B cell (primary cell): ENCODE results near the gene RPP30. TPM values are rescaled to one million over a fixed set of nuclear protein-coding genes. Genes with fewer than 3 reads are reported as not detected.

Experiments
- ATAC-seq: fragments of 200-7000 bp; cut with Tn5 transposase; one replicate; pipeline ENCODE4 v1.10.0; 2021; ENCODE audit warnings: low read depth, mild to moderate bottlenecking, moderate number of reproducible peaks, moderate library complexity
- CTCF ChIA-PET: fragments of 350-600 bp; sonication (Branson Sonifier 250); formaldehyde crosslinking; loops from one replicate; lab custom pipeline; 2021; ENCODE audit warnings: antibody characterized with exemption, inconsistent platforms; lab: Charles Lee
- POLR2A ChIA-PET: fragments of 350-600 bp; sonication (Branson Sonifier 250); formaldehyde crosslinking; loops from one replicate; lab custom pipeline; 2021; ENCODE audit warnings: antibody characterized with exemption; lab: Charles Lee
- DNase-seq: peaks from one replicate; pipeline ENCODE4 v3.0.0; 2013
- H2AFZ ChIP-seq: 2 replicates; pipeline ENCODE4 v1.6.1; 2012; ENCODE audit warnings: mild to moderate bottlenecking, low read depth, low read length; ENCODE audit not compliant: insufficient read depth, poor library complexity, severe bottlenecking
- H3K27ac ChIP-seq, 2 donors: 1 replicate in 1 of 2; 2 replicates in 1 of 2; pipeline ENCODE4 v1.5.1; 2012 to 2013; ENCODE audit warnings: low read length in 2 of 2, mild to moderate bottlenecking in 2 of 2, moderate library complexity in 1 of 2
- H3K27me3 ChIP-seq, 4 experiments: fragments of 200-600 bp in 1 of 4; sonication (generic) in 1 of 4; replicated peaks in 1 of 4; 1 replicate in 2 of 4; 2 replicates in 2 of 4; pipeline versions ENCODE4 v1.6.1 to v1.7.0; 2013 to 2016; ENCODE audit warnings: low read length in 3 of 4, mild to moderate bottlenecking in 2 of 4, mixed read lengths in 1 of 4, moderate library complexity in 1 of 4; ENCODE audit not compliant: insufficient read depth in 4 of 4, control insufficient read depth in 3 of 4; ENCODE audit errors: control extremely low read depth in 1 of 4
- H3K36me3 ChIP-seq, 2 experiments: replicated peaks in 1 of 2; 1 replicate in 1 of 2; 2 replicates in 1 of 2; pipeline versions ENCODE4 v1.6.1 to v1.7.1; 2013; ENCODE audit warnings: low read length in 1 of 2; ENCODE audit not compliant: insufficient read depth in 2 of 2, control insufficient read depth in 1 of 2; ENCODE audit errors: control extremely low read depth in 1 of 2, extremely low read depth in 1 of 2
- H3K4me1 ChIP-seq, 2 donors: fragments of 200-600 bp in 1 of 2; sonication (generic) in 1 of 2; 1 replicate in 1 of 2; 2 replicates in 1 of 2; pipeline versions ENCODE4 v1.5.1 to v1.6.1; 2013 to 2017; ENCODE audit warnings: low read length in 2 of 2; ENCODE audit not compliant: control insufficient read depth in 2 of 2, insufficient read depth in 2 of 2
- H3K4me2 ChIP-seq: replicated peaks from 2 replicates; pipeline ENCODE3; 2012; ENCODE audit warnings: mild to moderate bottlenecking, low read depth, low read length; ENCODE audit not compliant: poor library complexity, severe bottlenecking
- H3K4me3 ChIP-seq, 5 experiments: fragments of 200-600 bp in 1 of 5; sonication (generic) in 1 of 5; 1 replicate in 3 of 5; 2 replicates in 2 of 5; pipeline versions ENCODE4 v1.5.1 to v1.7.0; 2011 to 2016; ENCODE audit warnings: low read length in 4 of 5, mild to moderate bottlenecking in 4 of 5, low read depth in 2 of 5, control low read depth in 1 of 5, moderate library complexity in 1 of 5; ENCODE audit not compliant: insufficient read depth in 1 of 5; ENCODE audit errors: control extremely low read depth in 1 of 5, extremely low read depth in 1 of 5
- H3K79me2 ChIP-seq: fragments of 200-600 bp; sonication (generic); one replicate; pipeline ENCODE4 v1.6.0; 2016; ENCODE audit warnings: low read length; ENCODE audit not compliant: control insufficient read depth, insufficient read depth
- H3K9ac ChIP-seq: fragments of 200-600 bp; sonication (generic); 2 replicates; pipeline ENCODE4 v1.6.1; 2017; ENCODE audit warnings: mild to moderate bottlenecking, low read length, moderate library complexity
- H3K9me3 ChIP-seq, 3 donors: one replicate each; pipeline versions ENCODE4 v1.6.1 to v1.7.1; 2013; ENCODE audit warnings: low read length in 2 of 3; ENCODE audit not compliant: control insufficient read depth in 2 of 3, insufficient read depth in 1 of 3; ENCODE audit errors: control extremely low read depth in 1 of 3
- H4K20me1 ChIP-seq: 2 replicates; pipeline ENCODE4 v1.6.0; 2012; ENCODE audit warnings: mild to moderate bottlenecking, low read length; ENCODE audit not compliant: insufficient read depth, control insufficient read depth, poor library complexity, severe bottlenecking
- H3K27ac Mint-ChIP-seq: one replicate; pipeline ENCODE4 v1.8.0; 2021; ENCODE audit warnings: mixed read lengths
- H3K27me3 Mint-ChIP-seq: one replicate; pipeline ENCODE4 v1.8.0; 2021; ENCODE audit warnings: mixed read lengths
- H3K4me1 Mint-ChIP-seq: one replicate; pipeline ENCODE4 v1.8.0; 2021; ENCODE audit warnings: mixed read lengths
- H3K4me3 Mint-ChIP-seq: one replicate; pipeline ENCODE4 v1.8.0; 2021; ENCODE audit warnings: mixed read lengths
- H3K9me3 Mint-ChIP-seq: one replicate; pipeline ENCODE4 v1.8.0; 2022; ENCODE audit warnings: mixed read lengths; ENCODE audit not compliant: insufficient read depth
- CTCF ChIP-seq: fragments of 200-600 bp; IDR thresholded peaks from one replicate; pipeline ENCODE4 v1.8.0; 2022; ENCODE audit warnings: antibody characterized with exemption, mild to moderate bottlenecking
- EZH2 ChIP-seq: IDR thresholded peaks from 2 replicates; pipeline ENCODE4 v1.6.1; 2012; ENCODE audit warnings: borderline replicate concordance, low read depth, mild to moderate bottlenecking, moderate library complexity, low read length; ENCODE audit not compliant: insufficient read depth, poor library complexity, severe bottlenecking
- WGBS: methylation state at CpG from one replicate; pipeline ENCODE4 v1.1.5; 2013; ENCODE audit warnings: missing lambda C conversion rate; ENCODE audit not compliant: insufficient coverage; 5-methylcytosine and 5-hydroxymethylcytosine counted together
- intact Hi-C: fragments of 100-400 bp; cut with micrococcal nuclease; formaldehyde crosslinking; loops from one replicate; pipeline ENCODE4 v1.10.0; 2022
- polyA plus RNA-seq: library from polyadenylated mRNA; depleted of rRNA; stranded (reverse); fragments of >200 nt; gene quantifications from 2 replicates; pipeline ENCODE4 v1.2.3, GENCODE V29; 2012
- total RNA-seq, 2 donors: library from RNA; stranded (reverse); fragments of 120-200 nt in 1 of 2; gene quantifications; 1 replicate in 1 of 2; 2 replicates in 1 of 2; pipeline versions ENCODE4 v1.2.3 to v1.2.4, GENCODE V29; 2013 to 2022

The RPP30 gene
- total and polyA plus RNA-seq, 2 donors (not counting 1 experiment from before 2014, with no cell fraction given), result 28.2 to 41.7 TPM

- Histone ChIP-seq H3K4me1 (no peaks in the 10 kb centered on the region), H3K9ac (no peak overlapping the region), H3K27ac (no peak overlapping the region), H3K4me3 (no peak overlapping the region), H3K79me2 (no peaks in the 10 kb centered on the region), H3K27me3 (peaks cover 0 to 10% (median 2%) of the 10 kb centered on the region in 4 experiments), H4K20me1 (no peaks in the 10 kb centered on the region), H3K36me3 (no peaks in the 10 kb centered on the region), H3K9me3 (peaks cover 1 to 13% (median 9%) of the 10 kb centered on the region in 3 donors), H3K4me2 (no peak overlapping the region), H2AFZ (no peak overlapping the region)
- H3K4me1 Mint-ChIP-seq, result no peaks in the 10 kb centered on the region
- POLR2A ChIA-PET, result no interaction called here
- H3K27ac Mint-ChIP-seq, result no peak overlapping the region
- ATAC-seq (no peak), DNase-seq (no peak)
- TF ChIP-seq CTCF (no peak), EZH2 (no peak)
- peaks cover 10% of the 10 kb centered on the region for H3K9me3 Mint-ChIP-seq
- intact Hi-C loops, result no loop called here
- H3K4me3 Mint-ChIP-seq, result no peak overlapping the region
- 17% methylated on average over 1 of the region's 1 CpG for WGBS
- CTCF ChIA-PET, result interaction anchor here (0.6 to 1.4 kb wide), 5 partner anchors 9 to 96 kb away, joined by 3 to 5 read pairs (median 3); no protein-coding TSS in a partner anchor
- peaks cover 49% of the 10 kb centered on the region for H3K27me3 Mint-ChIP-seq
Observed at GRCh38 chr10:90847436-90847835, 24.3 kb upstream of the RPP30 start.

GRCh38 chr10:90849956-90850749 is 21.6 kb upstream of the RPP30 start:
- Mint-ChIP-seq H3K4me3 (no peak overlapping the region), H3K27me3 (peaks cover 61% of the 10 kb centered on the region), H3K27ac (no peak overlapping the region), H3K9me3 (peaks cover 10% of the 10 kb centered on the region), H3K4me1 (no peaks in the 10 kb centered on the region)
- no peak overlapping the region for H3K27ac ChIP-seq
- ATAC-seq (no peak), DNase-seq (no peak)
- no peaks in the 10 kb centered on the region for H4K20me1 ChIP-seq
- H3K4me2 ChIP-seq, result no peak overlapping the region
- H3K79me2 ChIP-seq, result no peaks in the 10 kb centered on the region
- intact Hi-C loops, result no loop called here
- ChIA-PET CTCF (no interaction called here), POLR2A (no interaction called here)
- no peak overlapping the region for H2AFZ ChIP-seq
- no peak overlapping the region for H3K9ac ChIP-seq
- H3K27me3 ChIP-seq, result peaks cover 0 to 29% (median 19%) of the 10 kb centered on the region in 4 experiments
- no peaks in the 10 kb centered on the region for H3K36me3 ChIP-seq
- TF ChIP-seq EZH2 (no peak), CTCF (no peak)
- no peak overlapping the region for H3K4me3 ChIP-seq
- peaks cover 1 to 13% (median 9%) of the 10 kb centered on the region in 3 donors for H3K9me3 ChIP-seq
- H3K4me1 ChIP-seq, result no peaks in the 10 kb centered on the region
- WGBS, result no CpG with 5 or more reads among the region's 1 CpG
